ENCODE results near the gene AGTPBP1. TPM values are rescaled to one million over a fixed set of nuclear protein-coding genes. Genes with fewer than 3 reads are reported as not detected.

AGTPBP1 gene
- total and polyA plus RNA-seq, 8 donors: 24.0 to 44.0 (median 26.6) TPM

- Histone ChIP-seq H3K4me1 (peaks cover 0 to 27% of the 10 kb centered on the region in 2 donors), H3K4me3 (no peak overlapping the region), H3K36me3 (no peaks in the 10 kb centered on the region), H3K27me3 (no peaks in the 10 kb centered on the region), H3K27ac (no peak overlapping the region), H3K9me3 (no peaks in the 10 kb centered on the region)
- intact Hi-C loops (cut with DNase I): loop anchor here in 1 of 2 donors (10.0 kb wide), 1 partner anchor 82 kb away; no protein-coding TSS in a partner anchor
- no peak for TF ChIP-seq CTCF (IDR thresholded peaks at IDR 0.05)
- ATAC-seq (peak; percentile 50), DNase-seq (peak in 2 of 4 donors; percentile 14 to 47)
Measured at GRCh38 chr9:85702726-85703289, 38.9 kb downstream of the AGTPBP1 start.

GRCh38 chr9:85702191-85702590 is 39.6 kb downstream of the AGTPBP1 start:
- H3K4me3 ChIP-seq: no peak overlapping the region
- no peak for TF ChIP-seq CTCF (IDR thresholded peaks at IDR 0.05)
- ATAC-seq (no peak), DNase-seq (no peak)
- intact Hi-C loops (cut with DNase I): loop anchor here in 1 of 2 donors (10.0 kb wide), 1 partner anchor 83 kb away; no protein-coding TSS in a partner anchor
- H3K27ac ChIP-seq: no peak overlapping the region
- H3K9me3 ChIP-seq: no peaks in the 10 kb centered on the region
- H3K4me1 ChIP-seq: peaks cover 0 to 27% of the 10 kb centered on the region in 2 donors
- no peaks in the 10 kb centered on the region for H3K36me3 ChIP-seq
- no peaks in the 10 kb centered on the region for H3K27me3 ChIP-seq

- Histone ChIP-seq H3K4me1 (peaks cover 0 to 22% of the 10 kb centered on the region in 2 donors), H3K4me3 (no peak overlapping the region), H3K27ac (no peak overlapping the region), H3K9me3 (no peaks in the 10 kb centered on the region), H3K36me3 (no peaks in the 10 kb centered on the region), H3K27me3 (no peaks in the 10 kb centered on the region)
- intact Hi-C loops (cut with DNase I): loop anchor here in 1 of 2 donors (10.0 kb wide), 1 partner anchor 84 kb away; no protein-coding TSS in a partner anchor
- no peak for DNase-seq
- ATAC-seq: no peak
- TF ChIP-seq CTCF (IDR thresholded peaks at IDR 0.05): no peak
Measured at GRCh38 chr9:85700330-85700729, 41.4 kb downstream of the AGTPBP1 start.

- no peaks in the 10 kb centered on the region for H3K9me3 ChIP-seq
- H3K4me3 ChIP-seq: no peak overlapping the region
- DNase-seq (no peak), ATAC-seq (no peak)
- no peak for TF ChIP-seq CTCF (IDR thresholded peaks at IDR 0.05)
- H3K27ac ChIP-seq: no peak overlapping the region
- intact Hi-C loops (cut with DNase I): no loop called here
- no peaks in the 10 kb centered on the region for H3K27me3 ChIP-seq
- H3K36me3 ChIP-seq: peaks cover 0 to 26% of the 10 kb centered on the region in 2 donors
- no peaks in the 10 kb centered on the region for H3K4me1 ChIP-seq
Measured at GRCh38 chr9:85688361-85688760, 53.4 kb downstream of the AGTPBP1 start.

- no peak for DNase-seq
- TF ChIP-seq CTCF (IDR thresholded peaks at IDR 0.05): no peak
- no peaks in the 10 kb centered on the region for H3K9me3 ChIP-seq
- no peak overlapping the region for H3K4me3 ChIP-seq
- H3K27ac ChIP-seq: no peak overlapping the region
- H3K27me3 ChIP-seq: no peaks in the 10 kb centered on the region
- ATAC-seq: no peak
- H3K4me1 ChIP-seq: no peaks in the 10 kb centered on the region
- peaks cover 0 to 9% of the 10 kb centered on the region in 2 donors for H3K36me3 ChIP-seq
- intact Hi-C loops (cut with DNase I): no loop called here
Measured at GRCh38 chr9:85685081-85685480, 56.7 kb downstream of the AGTPBP1 start.
